Mesendoderm (in vitro differentiated cells): Measurements from ENCODE around the gene DLGAP4.
A peak's percentile ranks its signal among the peaks of the same experiment; 100 is the strongest.

Experiments
- DNase-seq: peaks from one replicate; pipeline ENCODE4 v3.0.0; 2013
- H2AK5ac ChIP-seq: 2 replicates; pipeline ENCODE4 v1.6.1; 2013; ENCODE audit warnings: low read length, inconsistent platforms
- H2BK120ac ChIP-seq: 2 replicates; pipeline ENCODE4 v1.6.1; 2013; ENCODE audit warnings: low read depth, mild to moderate bottlenecking, low read length, moderate library complexity, mixed read lengths
- H2BK15ac ChIP-seq: replicated peaks from 2 replicates; pipeline ENCODE4 v1.6.1; 2013; ENCODE audit warnings: low read depth, mild to moderate bottlenecking, moderate library complexity
- H2BK5ac ChIP-seq: 2 replicates; pipeline ENCODE4 v1.6.1; 2013; ENCODE audit warnings: low read length, inconsistent platforms
- H3K18ac ChIP-seq: 2 replicates; pipeline ENCODE4 v1.6.1; 2013; ENCODE audit warnings: mild to moderate bottlenecking, low read length, mixed read lengths
- H3K23ac ChIP-seq: one replicate; pipeline ENCODE4 v1.6.1; 2013; ENCODE audit warnings: low read length
- H3K27ac ChIP-seq: 2 replicates; pipeline ENCODE4 v1.5.1; 2013; ENCODE audit warnings: low read depth, mild to moderate bottlenecking, inconsistent platforms, low read length, moderate library complexity
- H3K27me3 ChIP-seq: 2 replicates; pipeline ENCODE4 v1.6.1; 2013; ENCODE audit warnings: low read length, control low read depth, mild to moderate bottlenecking, inconsistent platforms; ENCODE audit not compliant: insufficient read depth, poor library complexity
- H3K36me3 ChIP-seq: 2 replicates; pipeline ENCODE4 v1.6.1; 2013; ENCODE audit warnings: low read length, inconsistent platforms; ENCODE audit not compliant: control insufficient read depth, insufficient read depth
- H3K4ac ChIP-seq: one replicate; pipeline ENCODE4 v1.6.1; 2013; ENCODE audit warnings: low read depth, mild to moderate bottlenecking, low read length, moderate library complexity
- H3K4me1 ChIP-seq: 2 replicates; pipeline ENCODE4 v1.6.1; 2013; ENCODE audit warnings: low read depth, low read length, inconsistent platforms; ENCODE audit not compliant: control insufficient read depth
- H3K4me2 ChIP-seq: 2 replicates; pipeline ENCODE4 v1.6.1; 2013; ENCODE audit warnings: low read length
- H3K4me3 ChIP-seq: 2 replicates; pipeline ENCODE4 v1.5.1; 2013; ENCODE audit warnings: mild to moderate bottlenecking, low read length
- H3K56ac ChIP-seq: one replicate; pipeline ENCODE4 v1.6.1; 2013; ENCODE audit warnings: low read length
- H3K79me1 ChIP-seq: 2 replicates; pipeline ENCODE4 v1.6.1; 2013; ENCODE audit warnings: low read length, inconsistent platforms
- H3K79me2 ChIP-seq: 2 replicates; pipeline ENCODE4 v1.6.1; 2013; ENCODE audit warnings: mild to moderate bottlenecking, low read length; ENCODE audit not compliant: control insufficient read depth, insufficient read depth
- H3K9ac ChIP-seq: 2 replicates; pipeline ENCODE4 v1.6.1; 2013; ENCODE audit warnings: low read length, inconsistent platforms
- H4K5ac ChIP-seq: one replicate; pipeline ENCODE4 v1.6.1; 2013; ENCODE audit warnings: low read length
- H4K8ac ChIP-seq: one replicate; pipeline ENCODE4 v1.6.1; 2013; ENCODE audit warnings: low read depth, mild to moderate bottlenecking, control low read depth, low read length, moderate library complexity
- WGBS: extraction: QIAGEN DNeasy Blood & Tissue Kit; methylation state at CpG from one replicate; pipeline ENCODE4 v1.1.7; 2013; ENCODE audit warnings: low lambda C conversion rate, missing lambda C conversion rate; ENCODE audit not compliant: insufficient coverage; ENCODE audit errors: extremely low coverage; 5-methylcytosine and 5-hydroxymethylcytosine counted together

Gene DLGAP4

GRCh38 chr20:36485286-36485685 lies 179.1 kb downstream of the DLGAP4 start:
- no peak overlapping the region for H4K8ac ChIP-seq

GRCh38 chr20:36487069-36487468 lies 180.9 kb downstream of the DLGAP4 start:
- Histone ChIP-seq H3K56ac (no peak overlapping the region), H2BK120ac (no peak overlapping the region), H4K5ac (no peak overlapping the region), H3K18ac (no peak overlapping the region), H2AK5ac (no peak overlapping the region), H3K4me3 (no peak overlapping the region), H3K27ac (no peak overlapping the region), H3K4me1 (peaks cover 8% of the 10 kb centered on the region), H3K9ac (no peak overlapping the region), H3K23ac (no peak overlapping the region), H3K36me3 (no peaks in the 10 kb centered on the region), H3K4me2 (no peak overlapping the region), H3K4ac (no peak overlapping the region), H4K8ac (no peak overlapping the region), H2BK5ac (no peak overlapping the region), H3K79me2 (peaks cover 9% of the 10 kb centered on the region), H3K27me3 (no peaks in the 10 kb centered on the region), H3K79me1 (peaks cover 30% of the 10 kb centered on the region), H2BK15ac (no peak overlapping the region)
- no CpG with 5 or more reads among the region's 1 CpG for WGBS
- DNase-seq, result no peak

More at GRCh38 chr20:36485286-36485685, 179.1 kb downstream of the DLGAP4 start:
- Histone ChIP-seq H2BK120ac (no peak overlapping the region), H3K79me1 (peaks cover 33% of the 10 kb centered on the region), H3K4me3 (no peak overlapping the region), H3K27me3 (no peaks in the 10 kb centered on the region), H3K4me1 (no peaks in the 10 kb centered on the region), H3K18ac (no peak overlapping the region), H3K79me2 (peaks cover 7% of the 10 kb centered on the region), H3K23ac (no peak overlapping the region), H3K9ac (no peak overlapping the region), H3K4ac (no peak overlapping the region), H4K5ac (no peak overlapping the region), H2AK5ac (no peak overlapping the region), H3K56ac (no peak overlapping the region), H2BK15ac (no peak overlapping the region), H2BK5ac (no peak overlapping the region), H3K27ac (no peak overlapping the region), H3K36me3 (no peaks in the 10 kb centered on the region), H3K4me2 (no peak overlapping the region)
- WGBS, result no CpG with 5 or more reads among the region's 3 CpGs
- DNase-seq, result no peak

- WGBS, result no CpG with 5 or more reads among the region's 1 CpG
Measured at GRCh38 chr20:36490191-36490590, 184.1 kb downstream of the DLGAP4 start.

GRCh38 chr20:36491901-36492617 lies 185.9 kb downstream of the DLGAP4 start:
- H3K79me2 ChIP-seq, result peaks cover 6% of the 10 kb centered on the region
- WGBS, result no CpG with 5 or more reads among the region's 8 CpGs
- DNase-seq, result peak; percentile 66

More at GRCh38 chr20:36490191-36490590, 184.1 kb downstream of the DLGAP4 start:
- H3K79me1 ChIP-seq, result peaks cover 26% of the 10 kb centered on the region
- no peak overlapping the region for H4K5ac ChIP-seq
- H3K4ac ChIP-seq, result no peak overlapping the region
- H3K27ac ChIP-seq, result no peak overlapping the region
- H4K8ac ChIP-seq, result no peak overlapping the region
- H3K4me3 ChIP-seq, result no peak overlapping the region
- no peak overlapping the region for H3K9ac ChIP-seq
- H3K56ac ChIP-seq, result no peak overlapping the region
- H3K4me2 ChIP-seq, result no peak overlapping the region
- H2BK15ac ChIP-seq, result no peak overlapping the region
- peaks cover 6% of the 10 kb centered on the region for H3K79me2 ChIP-seq
- no peaks in the 10 kb centered on the region for H3K36me3 ChIP-seq
- H3K23ac ChIP-seq, result no peak overlapping the region
- no peak overlapping the region for H2BK5ac ChIP-seq
- DNase-seq, result no peak
- no peak overlapping the region for H3K18ac ChIP-seq
- H2BK120ac ChIP-seq, result no peak overlapping the region
- peaks cover 13% of the 10 kb centered on the region for H3K4me1 ChIP-seq
- no peak overlapping the region for H2AK5ac ChIP-seq
- no peaks in the 10 kb centered on the region for H3K27me3 ChIP-seq

GRCh38 chr20:36493051-36493800 lies 187.1 kb downstream of the DLGAP4 start:
- Histone ChIP-seq H2BK15ac (no peak overlapping the region), H3K4me3 (no peak overlapping the region), H3K36me3 (peaks cover 6% of the 10 kb centered on the region), H3K23ac (no peak overlapping the region), H2BK120ac (no peak overlapping the region), H3K79me1 (peaks cover 23% of the 10 kb centered on the region), H2BK5ac (no peak overlapping the region), H4K5ac (no peak overlapping the region), H3K4ac (no peak overlapping the region), H3K9ac (no peak overlapping the region), H3K56ac (no peak overlapping the region), H3K27ac (no peak overlapping the region), H3K27me3 (no peaks in the 10 kb centered on the region), H3K4me2 (no peak overlapping the region), H4K8ac (no peak overlapping the region), H3K4me1 (peaks cover 13% of the 10 kb centered on the region), H3K79me2 (peaks cover 4% of the 10 kb centered on the region), H3K18ac (no peak overlapping the region), H2AK5ac (no peak overlapping the region)
- WGBS, result no CpG with 5 or more reads among the region's 10 CpGs
- peak; percentile 68 for DNase-seq

More at GRCh38 chr20:36491901-36492617, 185.9 kb downstream of the DLGAP4 start:
- H3K18ac ChIP-seq, result no peak overlapping the region
- no peak overlapping the region for H2BK15ac ChIP-seq
- H2BK5ac ChIP-seq, result no peak overlapping the region
- no peak overlapping the region for H3K4me2 ChIP-seq
- no peak overlapping the region for H3K27ac ChIP-seq
- H3K4me1 ChIP-seq, result peaks cover 13% of the 10 kb centered on the region
- H3K79me1 ChIP-seq, result peaks cover 26% of the 10 kb centered on the region
- H3K56ac ChIP-seq, result peak overlapping the region; percentile 69
- no peak overlapping the region for H3K4me3 ChIP-seq
- H4K8ac ChIP-seq, result no peak overlapping the region
- no peaks in the 10 kb centered on the region for H3K27me3 ChIP-seq
- H3K4ac ChIP-seq, result no peak overlapping the region
- H3K23ac ChIP-seq, result no peak overlapping the region
- no peak overlapping the region for H2BK120ac ChIP-seq
- no peak overlapping the region for H2AK5ac ChIP-seq
- peak overlapping the region; percentile 53 for H3K9ac ChIP-seq
- H4K5ac ChIP-seq, result no peak overlapping the region
- H3K36me3 ChIP-seq, result peaks cover 2% of the 10 kb centered on the region
